K562 (cell line): ENCODE data around the gene GABBR1. TPM values are rescaled to one million over a fixed set of nuclear protein-coding genes. Genes with fewer than 3 reads are reported as not detected.

Experiments used
- CC2D1A ChIP-seq: fragments of 450-650 bp; IDR thresholded peaks from 2 replicates; pipeline ENCODE4 v1.6.1; 2017; ENCODE audit warnings: mild to moderate bottlenecking
- COPS2 ChIP-seq: fragments of 450-650 bp; conservative IDR thresholded peaks from 2 replicates; pipeline ENCODE4 v1.6.1; 2016; ENCODE audit warnings: mild to moderate bottlenecking, moderate library complexity
- CTCF ChIP-seq, 3 experiments: IDR thresholded peaks in 2 of 3; conservative IDR thresholded peaks in 1 of 3; 2 replicates each; pipeline ENCODE4 v1.5.1; 2011 to 2012; ENCODE audit warnings: low read length in 3 of 3, mild to moderate bottlenecking in 3 of 3, control low read depth in 2 of 3, improper control_type of control experiment in 1 of 3, inconsistent platforms in 1 of 3, low read depth in 1 of 3, mixed read lengths in 1 of 3, moderate library complexity in 1 of 3; ENCODE audit not compliant: insufficient read depth in 2 of 3
- E2F1 ChIP-seq: sonication (generic); formaldehyde crosslinking; IDR thresholded peaks from 2 replicates; pipeline ENCODE4 v1.8.1; 2023; ENCODE audit warnings: mild to moderate bottlenecking, missing genetic modification reagents, moderate library complexity
- E4F1 ChIP-seq: fragments of 250-450 bp; sonication (Bioruptor Pico); IDR thresholded peaks from 2 replicates; pipeline ENCODE4 v1.5.0; 2021; ENCODE audit warnings: mild to moderate bottlenecking, borderline replicate concordance
- EWSR1 ChIP-seq: fragments of 450-650 bp; IDR thresholded peaks from 2 replicates; pipeline ENCODE4 v1.6.1; 2018; ENCODE audit warnings: borderline replicate concordance, mild to moderate bottlenecking, low read depth, moderate library complexity; ENCODE audit not compliant: partially characterized antibody
- FIP1L1 ChIP-seq: fragments of 200-400 bp; formaldehyde crosslinking; IDR thresholded peaks from 2 replicates; pipeline ENCODE4 v1.6.1; 2018; ENCODE audit warnings: mild to moderate bottlenecking, low read depth, low read length; ENCODE audit not compliant: poor library complexity, severe bottlenecking
- NCOA6 ChIP-seq: fragments of 450-650 bp; IDR thresholded peaks from 2 replicates; pipeline ENCODE4 v1.6.1; 2017; ENCODE audit warnings: mild to moderate bottlenecking
- POLR2B ChIP-seq: fragments of 450-650 bp; IDR thresholded peaks from 2 replicates; pipeline ENCODE4 v1.6.1; 2018; ENCODE audit warnings: low read depth; ENCODE audit not compliant: partially characterized antibody
- RBFOX2 ChIP-seq: fragments of 200-400 bp; formaldehyde crosslinking; IDR thresholded peaks from 2 replicates; pipeline ENCODE4 v1.6.1; 2017; ENCODE audit warnings: low read depth, mild to moderate bottlenecking, low read length, moderate library complexity
- RERE ChIP-seq: sonication (generic); formaldehyde crosslinking; IDR thresholded peaks from 2 replicates; pipeline ENCODE4 v1.8.0; 2023; ENCODE audit warnings: missing genetic modification reagents, mild to moderate bottlenecking, borderline replicate concordance
- SMARCB1 ChIP-seq: IDR thresholded peaks from 2 replicates; pipeline ENCODE4 v1.6.1; 2011; ENCODE audit warnings: improper control_type of control experiment, low read depth; ENCODE audit not compliant: insufficient read length
- STAG1 ChIP-seq: sonication (generic); formaldehyde crosslinking; IDR thresholded peaks from 2 replicates; pipeline ENCODE4 v1.5.0; 2020; ENCODE audit warnings: missing genetic modification reagents, borderline replicate concordance
- WHSC1 ChIP-seq: IDR thresholded peaks from one replicate; pipeline ENCODE4 v1.6.1; 2012; ENCODE audit warnings: low read length, control low read depth, inconsistent platforms
- XRCC3 ChIP-seq: fragments of 450-650 bp; IDR thresholded peaks from 2 replicates; pipeline ENCODE4 v1.6.1; 2017; ENCODE audit warnings: mild to moderate bottlenecking, moderate library complexity
- ZNF76 ChIP-seq: fragments of 250-450 bp; sonication (Bioruptor Pico); IDR thresholded peaks from 2 replicates; pipeline ENCODE4 v1.4.0; 2020; ENCODE audit warnings: mild to moderate bottlenecking, moderate library complexity, borderline replicate concordance
- polyA plus RNA-seq, 8 experiments: library from polyadenylated mRNA; depleted of rRNA in 4 of 8; stranded (reverse) in 5 of 8; unstranded in 3 of 8; fragments of >200 nt; fragmentation: Nextera tagmentation in 2 of 8; fragmentation: Illumina TruSeq in 1 of 8; extraction: Ambion mirVana in 2 of 8; extraction: Trizol in 1 of 8; gene quantifications; 2 replicates each; pipeline versions ENCODE4 v1.2.1 to v1.2.3, GENCODE V29; 2011 to 2014; ENCODE audit warnings: inconsistent platforms in 1 of 8, missing spikeins in 1 of 8
- total RNA-seq, 7 experiments: library from RNA; depleted of rRNA in 6 of 7; stranded (reverse); fragments of >200 nt in 6 of 7; fragmentation: Illumina TruSeq in 2 of 7; extraction: Trizol in 2 of 7; gene quantifications; 2 replicates each; pipeline versions ENCODE4 v1.2.1 to v1.2.3, GENCODE V29; 2011 to 2021; ENCODE audit warnings: low replicate concordance in 1 of 7

The GABBR1 gene
- total and polyA plus RNA-seq, 9 of the 15 experiments (the other 6 are each of a cell fraction or from before 2014, with no cell fraction given): 2.2 to 48.3 (median 20.8) TPM

GRCh38 chr6:29628419-29629281 lies 4.3 kb downstream of the GABBR1 start (continued):
- TF ChIP-seq RERE (CRISPR knock-in tag): no peak
- no peak for TF ChIP-seq SMARCB1
- no peak for TF ChIP-seq E2F1 (CRISPR knock-in tag)
- TF ChIP-seq FIP1L1: no peak
- no peak for TF ChIP-seq NCOA6
- peak; percentile 60 for TF ChIP-seq POLR2B
- TF ChIP-seq E4F1 (CRISPR knock-in tag): no peak
- TF ChIP-seq EWSR1: no peak
- no peak for TF ChIP-seq CC2D1A
- TF ChIP-seq RBFOX2: peak; percentile 69
- peak; percentile 19; the same call in 1 of the 2 replicates for TF ChIP-seq STAG1
- TF ChIP-seq CTCF (IDR thresholded peaks at IDR 0.05 in 2 of 3, conservative IDR thresholded peaks at IDR 0.05 in 1 of 3; ENCODE audit: insufficient read depth in 2 of 3, low read depth in 1 of 3, low read length in 3 of 3): peak; percentile 86 to 87 (median 86)
- no peak for TF ChIP-seq XRCC3
- no peak for TF ChIP-seq COPS2
- no peak for TF ChIP-seq ZNF76 (CRISPR knock-in tag)
- TF ChIP-seq WHSC1: no peak
